HEK293T (cell line): ENCODE data around the gene PLCB2.

Source experiments
- ARNT ChIP-seq: fragments of 450-650 bp; IDR thresholded peaks from 2 replicates; pipeline ENCODE4 v1.6.1; 2017; ENCODE audit warnings: mild to moderate bottlenecking
- BHLHE40 ChIP-seq: fragments of 450-650 bp; IDR thresholded peaks from 2 replicates; pipeline ENCODE4 v1.6.1; 2016; ENCODE audit warnings: mild to moderate bottlenecking, moderate library complexity, borderline replicate concordance
- ELF4 ChIP-seq: fragments of 450-650 bp; IDR thresholded peaks from 2 replicates; pipeline ENCODE4 v1.6.1; 2017; ENCODE audit warnings: antibody characterized with exemption
- FOXA1 ChIP-seq: fragments of 450-650 bp; IDR thresholded peaks from 2 replicates; pipeline ENCODE4 v1.6.1; 2016; ENCODE audit warnings: mild to moderate bottlenecking
- FOXK2 ChIP-seq: fragments of 450-650 bp; IDR thresholded peaks from 2 replicates; pipeline ENCODE4 v1.6.1; 2016; ENCODE audit warnings: mild to moderate bottlenecking
- L3MBTL2 ChIP-seq: fragments of 450-650 bp; conservative IDR thresholded peaks from 2 replicates; pipeline ENCODE4 v1.6.1; 2016; ENCODE audit warnings: mild to moderate bottlenecking
- LEF1 ChIP-seq: fragments of 450-650 bp; IDR thresholded peaks from 2 replicates; pipeline ENCODE4 v1.6.1; 2017; ENCODE audit warnings: mild to moderate bottlenecking, borderline replicate concordance
- NFRKB ChIP-seq: fragments of 450-650 bp; IDR thresholded peaks from 2 replicates; pipeline ENCODE4 v1.6.1; 2016; ENCODE audit warnings: mild to moderate bottlenecking, moderate library complexity
- SP1 ChIP-seq: fragments of 450-650 bp; IDR thresholded peaks from 2 replicates; pipeline ENCODE4 v1.6.1; 2017
- SUZ12 ChIP-seq: fragments of 450-650 bp; IDR thresholded peaks from 2 replicates; pipeline ENCODE4 v1.6.1; 2016; ENCODE audit warnings: mild to moderate bottlenecking
- TARDBP ChIP-seq: fragments of 450-650 bp; IDR thresholded peaks from 2 replicates; pipeline ENCODE4 v1.6.1; 2016

- TF ChIP-seq NFRKB (no peak), LEF1 (no peak), SP1 (no peak), TARDBP (no peak), L3MBTL2 (no peak), FOXK2 (no peak), ELF4 (no peak), FOXA1 (no peak), SUZ12 (no peak), BHLHE40 (no peak), ARNT (no peak)
Measured at GRCh38 chr15:40328751-40329150, 21.0 kb upstream of the PLCB2 start.
